Epithelial cell of proximal tubule (primary cell): Measurements from ENCODE around the gene GDF2. TPM values are rescaled to one million over a fixed set of nuclear protein-coding genes. Genes with fewer than 3 reads are reported as not detected.

Experiments used
- DNase-seq: peaks from one replicate; pipeline ENCODE4 v3.0.0-alpha.2; 2011; ENCODE audit warnings: low read depth
- H3K4me3 ChIP-seq: 2 replicates; pipeline ENCODE4 v1.5.1; 2011; ENCODE audit warnings: low read depth, mild to moderate bottlenecking, low read length
- CTCF ChIP-seq: conservative IDR thresholded peaks from 2 replicates; pipeline ENCODE4 v1.5.1; 2012; ENCODE audit warnings: low read depth, mild to moderate bottlenecking, low read length
- total RNA-seq: library from RNA; depleted of rRNA; stranded (reverse); fragments of >200 nt; gene quantifications from 2 replicates; pipeline ENCODE4 v1.2.3, GENCODE V29; 2015

GDF2 gene
- total RNA-seq, 1 donor from 2014 or later, result not detected

GRCh38 chr10:47303866-47304265 lies 18.4 kb upstream of the GDF2 start:
- H3K4me3 ChIP-seq, result no peak overlapping the region
- no peak for TF ChIP-seq CTCF
- DNase-seq, result no peak

- DNase-seq, result no peak
- H3K4me3 ChIP-seq, result no peak overlapping the region
- TF ChIP-seq CTCF, result no peak
Observed at GRCh38 chr10:47305566-47305965, 16.7 kb upstream of the GDF2 start.

GRCh38 chr10:47306387-47307210 lies 15.7 kb upstream of the GDF2 start:
- DNase-seq, result no peak
- no peak overlapping the region for H3K4me3 ChIP-seq
- no peak for TF ChIP-seq CTCF

GRCh38 chr10:47307381-47307780 lies 14.9 kb upstream of the GDF2 start:
- TF ChIP-seq CTCF, result no peak
- no peak for DNase-seq

GRCh38 chr10:47308775-47309174 lies 13.5 kb upstream of the GDF2 start:
- DNase-seq, result no peak
- TF ChIP-seq CTCF, result no peak
- no peak overlapping the region for H3K4me3 ChIP-seq

More at GRCh38 chr10:47307381-47307780, 14.9 kb upstream of the GDF2 start:
- H3K4me3 ChIP-seq, result no peak overlapping the region

GRCh38 chr10:47309408-47310089 lies 12.7 kb upstream of the GDF2 start:
- TF ChIP-seq CTCF, result peak; percentile 48
- no peak for DNase-seq
- no peak overlapping the region for H3K4me3 ChIP-seq

GRCh38 chr10:47310090-47310505 lies 12.2 kb upstream of the GDF2 start:
- no peak for DNase-seq
- no peak overlapping the region for H3K4me3 ChIP-seq
- TF ChIP-seq CTCF, result no peak
